Right lung (tissue), 10 donors: ENCODE measurements around the gene BRDT. TPM values are rescaled to one million over a fixed set of nuclear protein-coding genes. Genes with fewer than 3 reads are reported as not detected.
A peak's percentile ranks its signal among the peaks of the same experiment; 100 is the strongest.

Source experiments
- DNase-seq, 2 donors: peaks; one replicate each; pipeline ENCODE4 v3.0.0-alpha.2; 2013
- long read RNA-seq, 8 donors: transcript quantifications; one replicate each; lab custom pipeline, GENCODE V29; 2026
- polyA plus RNA-seq, 5 donors: library from polyadenylated mRNA; unstranded; fragments of 120-200 nt; gene quantifications; one replicate each; pipeline versions ENCODE4 v1.2.1 to v1.2.3, GENCODE V29; 2013; ENCODE audit warnings: inconsistent platforms in 1 of 5, low replicate concordance in 1 of 5; ENCODE audit not compliant: insufficient read length in 5 of 5, insufficient read depth in 1 of 5

The BRDT gene
- under 1 TPM in 3 of 5 donors, not detected in 2; 0.31 to 0.55 (median 0.39) TPM for polyA plus RNA-seq
- long read RNA-seq, donor 1: 0 reads
- long read RNA-seq, donor 2: 0 reads
- long read RNA-seq, donor 3: 0 reads
- long read RNA-seq, donor 4: 0 reads
- long read RNA-seq, donor 5: 0 reads
- long read RNA-seq, donor 6: 0 reads
- long read RNA-seq, donor 7: 0 reads
- long read RNA-seq, donor 8: 0 reads

DNA sequence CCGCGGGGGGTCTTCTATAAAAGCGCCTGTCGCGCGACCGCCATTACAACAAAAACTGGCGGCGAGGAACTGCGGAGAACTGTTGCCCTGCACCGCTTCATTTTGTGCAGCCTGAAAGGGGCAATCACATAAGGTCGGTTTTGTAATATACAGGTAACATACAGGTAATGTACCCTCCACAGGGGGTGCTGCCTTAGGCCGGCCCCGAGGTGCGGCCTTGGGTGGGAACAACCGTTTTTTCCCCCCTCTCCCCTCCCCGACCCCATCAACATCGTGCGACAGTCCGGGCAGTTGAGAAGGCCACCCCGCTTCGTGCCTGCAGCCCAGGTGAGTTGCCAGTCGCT is at the start of gene BRDT:
Gene BRDT, plus strand, starts transcription at position 46 of the 344 bp plus-strand sequence. CDS start 13,354 bp downstream, outside the sequence.
- no peak for DNase-seq

DNA sequence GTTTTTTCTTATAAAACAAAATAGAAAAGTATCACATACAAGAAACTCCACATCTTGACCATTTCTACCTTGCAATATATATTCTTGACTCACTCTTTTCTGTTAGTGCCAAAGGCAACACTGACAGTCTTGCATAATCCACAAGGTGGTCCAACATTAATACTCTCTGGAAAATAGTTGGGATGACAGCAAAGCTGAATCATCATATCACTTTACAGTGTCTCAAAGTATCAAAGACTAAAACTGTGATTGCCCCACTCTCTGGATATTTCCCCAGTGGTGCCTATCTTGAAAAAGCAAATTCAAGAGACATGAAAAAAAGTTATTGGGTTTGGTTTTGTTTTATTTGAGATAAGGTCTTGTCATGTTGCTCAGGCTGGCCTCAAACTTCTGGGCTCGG is 48.6 kb upstream of the BRDT start:
- DNase-seq: no peak

DNA sequence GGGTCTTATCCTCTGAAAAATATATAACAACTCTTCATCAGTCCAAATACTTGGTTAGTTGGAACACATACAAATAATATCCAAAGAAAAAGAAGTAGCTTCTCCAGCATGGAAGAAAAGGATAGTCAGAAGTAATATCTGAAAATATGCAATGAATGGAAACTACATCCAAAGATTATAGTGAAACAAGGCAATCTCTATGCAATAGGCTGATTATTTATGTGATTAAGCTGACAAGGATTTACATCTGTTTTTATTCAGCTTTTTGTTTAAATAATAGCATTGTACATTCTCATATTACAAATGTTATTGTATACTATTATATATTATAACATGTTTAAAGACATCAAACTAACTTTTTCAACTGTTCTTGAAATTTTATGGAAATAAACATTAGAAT is 48.0 kb upstream of the BRDT start:
- DNase-seq: no peak

- no peak for DNase-seq
Observed at GRCh38 chr1:91912266-91912665, 36.9 kb upstream of the BRDT start.

DNA sequence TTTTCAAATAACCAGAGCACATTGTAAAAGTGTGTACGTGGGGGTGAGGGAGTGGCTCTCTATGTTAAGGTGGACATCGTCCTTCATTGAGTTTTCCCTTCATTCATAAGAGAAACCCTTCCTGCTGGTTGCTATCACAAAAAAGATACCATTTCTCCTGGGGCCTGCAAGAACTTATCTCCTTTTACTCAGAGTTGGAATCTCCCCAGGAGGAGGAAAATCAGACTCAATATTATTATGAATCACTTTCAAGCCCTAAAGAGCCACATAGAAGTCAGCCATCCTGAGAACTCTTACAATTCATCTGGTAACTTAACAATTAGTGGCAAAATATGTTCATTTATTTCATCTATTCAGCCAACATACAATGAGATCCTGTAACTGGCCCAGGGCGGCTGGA is 36.2 kb upstream of the BRDT start:
- DNase-seq: no peak

DNA sequence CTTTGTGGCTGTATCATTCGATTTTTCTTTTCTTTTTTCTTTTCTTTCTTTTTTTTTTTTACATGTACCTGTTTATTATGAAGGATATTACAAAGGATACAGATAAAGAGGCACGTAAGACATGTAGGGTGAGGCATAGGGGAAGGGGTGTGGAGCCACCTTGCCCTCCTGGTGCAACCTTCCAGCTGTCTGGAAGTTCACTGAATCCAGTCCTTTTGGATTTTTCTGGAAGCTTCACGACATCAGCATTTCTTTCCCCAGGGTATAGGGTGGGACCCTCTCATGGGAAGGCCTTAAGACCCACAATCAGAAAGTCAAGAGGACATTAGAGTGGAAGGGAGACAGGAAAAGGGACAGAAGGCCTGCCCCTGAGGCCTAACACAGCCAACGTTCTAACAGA is 33.2 kb upstream of the BRDT start:
- no peak for DNase-seq

- DNase-seq: no peak
Observed at GRCh38 chr1:91916811-91917460, 32.3 kb upstream of the BRDT start.

DNA sequence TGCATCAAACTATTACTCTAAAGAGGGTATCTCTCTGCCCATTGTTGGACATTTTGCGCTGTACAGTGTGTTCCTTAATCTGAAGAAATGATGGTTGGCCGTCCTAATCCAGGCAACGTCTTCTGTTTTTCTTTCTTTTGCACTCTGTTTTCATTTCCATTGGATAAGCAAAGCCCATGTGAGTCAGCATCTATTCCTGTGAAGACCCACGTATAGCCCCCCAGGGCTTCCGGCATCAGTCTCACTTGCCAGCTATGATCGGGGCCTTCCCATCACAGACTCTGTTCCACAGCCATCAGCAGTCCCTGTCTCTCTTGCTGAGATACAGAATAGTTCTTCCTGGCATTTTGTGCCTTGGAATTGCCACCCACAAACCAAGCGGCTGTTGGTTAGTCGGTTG is 29.2 kb upstream of the BRDT start:
- no peak for DNase-seq

DNA sequence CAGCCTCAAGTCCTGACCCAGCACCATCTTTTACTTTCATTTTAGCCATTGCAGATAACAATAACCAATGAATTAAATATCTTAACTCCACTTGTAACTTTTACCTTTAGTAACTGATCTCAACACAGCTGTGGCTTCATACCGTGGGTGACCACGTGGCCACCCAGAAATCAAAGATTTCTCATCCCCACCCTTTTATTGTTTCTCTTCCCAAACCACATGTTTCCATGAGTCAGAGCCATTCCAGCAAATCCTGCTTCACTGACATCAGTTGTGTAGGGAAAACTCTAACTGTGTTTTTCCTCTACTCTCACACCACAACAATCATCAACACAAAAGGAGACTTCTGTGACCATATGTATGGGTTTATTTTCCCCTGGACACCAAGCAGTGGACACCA is 25.1 kb upstream of the BRDT start:
- no peak for DNase-seq

DNA sequence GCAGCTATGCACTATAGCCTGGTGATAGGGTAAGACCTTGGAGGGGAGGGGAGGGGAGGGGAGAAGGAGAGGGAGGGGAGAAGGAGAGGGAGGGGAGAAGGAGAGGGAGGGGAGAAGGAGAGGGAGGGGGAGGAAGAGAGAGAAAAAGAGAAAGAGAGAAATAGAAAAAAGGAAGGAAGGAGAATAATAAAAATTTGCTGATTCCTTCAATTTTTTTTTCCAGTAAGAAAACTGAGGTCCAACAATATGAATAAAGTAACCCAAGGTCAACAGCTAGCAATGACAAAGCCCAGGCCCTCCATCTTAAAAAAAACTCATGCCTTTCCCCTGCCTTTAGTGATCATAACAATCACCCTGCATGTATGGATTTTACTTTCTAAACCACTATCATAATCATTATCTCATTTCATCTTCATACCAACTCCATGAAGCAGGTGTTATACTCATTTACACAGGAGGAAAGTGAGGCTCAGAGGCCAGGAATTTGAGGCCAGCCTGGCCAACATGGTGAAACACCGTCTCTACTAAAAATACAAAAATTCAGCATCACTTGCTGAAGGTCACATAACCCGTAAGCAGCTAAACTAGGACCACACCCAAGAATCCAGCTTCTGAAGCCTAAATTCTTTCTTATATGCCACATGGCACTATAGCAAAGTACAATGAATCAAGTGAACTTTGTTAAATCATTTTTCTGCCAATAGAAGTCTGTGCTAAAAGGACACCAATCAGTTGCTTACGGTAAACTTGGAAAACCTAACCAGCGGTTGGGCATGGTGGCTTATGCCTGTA is 23.4 kb upstream of the BRDT start:
- no peak for DNase-seq

DNA sequence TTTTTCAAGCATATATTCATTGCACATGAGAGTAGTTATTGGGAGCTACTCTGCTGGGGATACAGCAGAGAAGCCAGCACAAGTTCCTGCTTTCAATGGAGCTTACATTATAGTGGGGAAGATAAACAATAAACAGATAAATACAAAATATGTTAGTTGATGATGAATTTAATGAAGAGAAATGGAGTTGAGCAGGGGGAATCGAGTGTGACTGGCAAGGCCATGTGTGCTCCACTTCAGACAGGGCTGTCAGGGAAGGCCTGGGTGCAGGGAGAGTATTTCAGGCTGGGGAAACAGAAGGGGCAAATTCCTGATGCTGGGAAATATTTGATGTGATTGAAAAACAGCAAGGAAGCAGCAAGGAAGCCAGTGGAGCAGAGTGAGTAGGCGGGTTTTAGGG is 21.2 kb upstream of the BRDT start:
- no peak for DNase-seq

GRCh38 chr1:91929250-91929649 is 20.0 kb upstream of the BRDT start:
- DNase-seq: peak; percentile 20 to 31

GRCh38 chr1:91937613-91938012 is 11.6 kb upstream of the BRDT start:
- no peak for DNase-seq

DNA sequence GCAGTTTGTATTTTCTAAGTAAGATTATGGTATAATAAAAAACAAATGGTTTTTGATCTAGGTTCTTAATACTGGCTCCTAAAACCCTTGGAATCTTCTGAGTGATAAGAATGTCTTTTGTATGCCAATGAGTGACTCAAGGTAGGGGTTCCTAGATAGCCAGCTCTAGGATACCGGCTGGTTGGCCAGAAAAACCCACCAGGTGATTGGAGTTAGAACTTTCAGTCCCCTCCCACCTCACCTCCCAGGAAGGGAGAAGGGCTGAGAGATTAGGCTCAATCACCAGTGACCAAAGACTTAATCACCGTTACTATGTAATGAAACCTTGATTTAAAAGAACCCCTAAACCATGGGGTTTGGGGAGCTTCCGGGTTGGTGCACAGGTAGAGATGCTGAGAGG is 8.7 kb upstream of the BRDT start:
- no peak for DNase-seq

- DNase-seq: no peak
Observed at GRCh38 chr1:91944087-91944486, 5.1 kb upstream of the BRDT start.

DNA sequence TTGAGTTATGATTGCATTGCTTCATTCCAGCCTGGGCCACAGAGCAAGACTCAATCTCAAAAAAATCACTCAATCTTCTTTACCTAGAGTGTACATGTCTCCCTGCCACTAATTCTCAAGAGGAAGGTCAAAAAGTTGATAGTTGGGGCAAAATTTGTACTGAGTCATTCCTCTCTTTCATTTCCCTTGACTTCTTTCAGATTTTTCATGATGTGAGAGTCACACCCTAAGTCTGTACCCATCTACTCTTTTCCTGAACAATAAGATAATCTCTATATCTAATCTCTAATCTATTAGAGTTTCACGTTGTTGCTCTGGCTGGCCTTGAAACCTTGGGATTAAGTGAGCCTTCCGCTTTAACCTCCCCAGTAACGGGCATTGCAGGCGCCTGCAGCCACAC is 1.1 kb upstream of the BRDT start:
- DNase-seq: no peak

DNA sequence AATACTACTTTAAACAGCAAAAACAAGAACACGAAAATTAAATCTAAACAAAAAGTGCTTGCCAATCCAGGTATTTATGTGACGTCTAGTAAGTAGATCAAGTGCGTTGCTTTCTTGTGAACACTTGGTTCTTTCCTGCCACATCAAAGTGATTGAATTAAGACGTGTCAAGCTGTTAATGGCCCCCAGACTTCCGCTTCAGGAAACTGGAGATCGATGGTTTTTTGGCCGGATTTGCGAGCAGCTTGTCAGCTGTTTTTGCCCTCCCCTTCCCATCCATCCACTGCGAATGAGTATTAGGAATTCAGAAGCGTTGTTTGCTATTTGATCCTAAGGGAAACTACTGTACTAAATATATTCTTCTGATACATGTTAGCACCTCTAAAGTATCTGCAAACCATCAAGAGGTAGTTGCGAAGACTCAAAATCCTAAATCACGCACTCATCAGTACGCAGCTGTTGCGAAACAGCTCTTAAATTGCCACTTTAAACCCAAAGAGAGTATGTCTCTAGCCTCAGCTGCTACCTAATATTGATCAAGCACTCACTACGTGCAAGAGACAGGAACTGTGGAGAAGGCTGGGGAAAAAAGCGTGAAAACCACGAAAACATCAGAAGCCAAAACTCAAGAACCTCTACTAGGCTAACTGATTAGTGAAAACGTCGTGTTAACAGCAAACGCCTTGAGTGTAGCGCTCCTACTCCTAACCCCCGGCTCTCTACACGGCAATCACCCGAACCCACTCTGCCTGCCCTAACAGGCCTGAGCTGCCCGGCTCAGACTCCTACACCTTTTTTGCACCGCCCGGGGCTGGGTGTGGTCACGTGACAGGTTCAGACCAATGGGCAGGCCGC is 473 bp upstream of the BRDT start:
- DNase-seq: no peak

DNA sequence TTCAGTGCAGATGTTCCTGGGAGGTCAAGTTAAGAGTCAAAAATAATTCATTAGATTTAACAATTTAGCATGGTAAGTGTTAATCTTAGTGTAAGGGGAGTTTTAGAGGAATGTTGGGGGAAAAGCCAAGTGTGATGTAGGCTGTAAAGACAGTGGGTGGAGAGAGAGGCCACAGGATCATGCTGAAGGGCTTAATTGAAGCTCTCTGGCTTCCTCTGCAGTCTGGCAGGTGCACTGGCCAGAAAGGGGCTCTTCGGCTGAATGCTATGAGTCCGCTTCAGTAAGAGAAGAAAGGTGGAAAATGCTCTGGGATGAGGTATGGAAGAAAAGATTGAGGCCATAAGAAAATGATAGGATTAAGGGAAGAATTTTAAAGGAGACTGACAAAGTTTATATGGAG is 3.0 kb downstream of the BRDT start:
- no peak for DNase-seq

DNA sequence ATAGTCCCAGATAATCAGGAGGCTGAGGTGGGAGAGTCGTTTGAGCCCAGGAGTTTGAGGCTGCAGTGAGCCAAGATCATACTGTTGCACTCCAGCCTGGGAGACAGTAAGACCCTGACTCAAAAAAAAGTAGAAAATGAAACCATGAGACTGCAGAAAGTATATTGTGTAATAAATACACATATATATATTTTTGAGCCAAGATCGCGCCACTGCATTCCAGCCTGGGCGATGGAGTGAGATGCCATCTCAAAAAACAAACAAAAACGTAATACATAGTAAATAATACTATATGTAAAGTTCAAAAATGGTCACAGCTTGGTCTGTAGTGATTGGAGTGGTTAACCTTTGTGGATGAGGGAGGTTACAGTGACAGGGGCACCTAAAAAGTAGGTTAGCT is 9.7 kb downstream of the BRDT start:
- no peak for DNase-seq

GRCh38 chr1:91968334-91968733 is 19.1 kb downstream of the BRDT start:
- DNase-seq: no peak

GRCh38 chr1:91979383-91979782 is 30.2 kb downstream of the BRDT start:
- no peak for DNase-seq

DNA sequence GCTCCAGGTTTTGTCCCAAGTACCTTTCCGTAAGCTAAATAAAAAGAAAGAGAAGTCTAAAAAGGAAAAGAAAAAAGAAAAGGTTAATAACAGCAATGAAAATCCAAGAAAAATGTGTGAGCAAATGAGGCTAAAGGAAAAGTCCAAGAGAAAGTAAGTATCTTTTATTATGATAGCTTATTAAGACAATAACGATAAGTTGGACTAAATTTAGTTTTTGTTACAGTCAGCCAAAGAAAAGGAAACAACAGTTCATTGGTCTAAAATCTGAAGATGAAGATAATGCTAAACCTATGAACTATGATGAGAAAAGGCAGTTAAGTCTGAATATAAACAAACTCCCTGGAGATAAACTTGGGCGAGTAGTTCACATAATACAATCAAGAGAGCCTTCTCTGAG is 31.5 kb downstream of the BRDT start:
- DNase-seq: no peak
